Breast epithelium (tissue), 4 donors: ENCODE data around the gene NEK5. TPM values are rescaled to one million over a fixed set of nuclear protein-coding genes. Genes with fewer than 3 reads are reported as not detected.

ENCODE experiments used
- DNase-seq, 2 donors: peaks; one replicate each; pipeline ENCODE4 v3.0.0-alpha.2; 2019; ENCODE audit warnings: low spot score in 2 of 2
- H3K27ac ChIP-seq, 2 donors: fragments of 200-600 bp; sonication (generic) in 1 of 2; one replicate each; pipeline ENCODE4 v1.5.1; 2016 to 2019; ENCODE audit warnings: mild to moderate bottlenecking in 1 of 2
- H3K27me3 ChIP-seq, 2 donors: fragments of 200-600 bp; sonication (generic) in 1 of 2; one replicate each; pipeline versions ENCODE4 v1.5.1 to v1.6.0; 2017 to 2019; ENCODE audit warnings: control low read depth in 1 of 2, mild to moderate bottlenecking in 1 of 2
- H3K36me3 ChIP-seq: fragments of 200-600 bp; one replicate; pipeline ENCODE4 v1.5.1; 2019
- H3K4me1 ChIP-seq, 2 donors: fragments of 200-600 bp; sonication (generic); one replicate each; pipeline ENCODE4 v1.5.1; 2016 to 2019; ENCODE audit warnings: control low read depth in 1 of 2
- H3K4me3 ChIP-seq, 3 donors: fragments of 200-600 bp; sonication (generic); 1 replicate in 2 of 3; 2 replicates in 1 of 3; pipeline ENCODE4 v1.5.1; 2016 to 2019; ENCODE audit warnings: mild to moderate bottlenecking in 3 of 3, moderate library complexity in 2 of 3
- H3K9me3 ChIP-seq, 2 donors: fragments of 200-600 bp; sonication (generic) in 1 of 2; one replicate each; pipeline ENCODE4 v1.5.1; 2016 to 2019; ENCODE audit warnings: control low read depth in 1 of 2
- CTCF ChIP-seq, 3 donors: fragments of 450-650 bp; IDR thresholded peaks; one replicate each; pipeline ENCODE4 v1.5.1; 2016 to 2017; ENCODE audit warnings: antibody characterized with exemption in 3 of 3, mild to moderate bottlenecking in 3 of 3, moderate library complexity in 3 of 3
- POLR2A ChIP-seq: fragments of 450-650 bp; IDR thresholded peaks from one replicate; pipeline ENCODE4 v1.6.1; 2016; ENCODE audit warnings: antibody characterized with exemption, mild to moderate bottlenecking, moderate library complexity
- POLR2AphosphoS5 ChIP-seq, 3 donors: sonication (generic); formaldehyde crosslinking; IDR thresholded peaks; one replicate each; pipeline ENCODE4 v1.6.1; 2017; ENCODE audit warnings: antibody characterized with exemption in 3 of 3
- intact Hi-C: fragments of 100-400 bp; cut with DNase I; formaldehyde crosslinking; loops from one replicate; pipeline ENCODE4 v1.15.1; 2023; ENCODE audit warnings: low total_unique reads
- total RNA-seq, 3 donors: library from RNA; depleted of rRNA; stranded (reverse); fragments of >200 nt; gene quantifications; one replicate each; pipeline ENCODE4 v1.1.0, GENCODE V29; 2016

The NEK5 gene
- total RNA-seq, 3 donors from 2014 or later, result 0.16 to 2.9 (median 0.98) TPM

GRCh38 chr13:52005841-52006522 lies 122.9 kb downstream of the NEK5 start:
- H3K4me1 ChIP-seq, result no peaks in the 10 kb centered on the region
- no peaks in the 10 kb centered on the region for H3K9me3 ChIP-seq
- H3K27me3 ChIP-seq, result no peaks in the 10 kb centered on the region
- no peak overlapping the region for H3K27ac ChIP-seq
- DNase-seq, result no peak
- H3K36me3 ChIP-seq, result no peaks in the 10 kb centered on the region
- TF ChIP-seq POLR2AphosphoS5 (IDR thresholded peaks at IDR 0.05), result no peak
- TF ChIP-seq CTCF (IDR thresholded peaks at IDR 0.05), result no peak
- TF ChIP-seq POLR2A, result no peak
- no peak overlapping the region for H3K4me3 ChIP-seq
- intact Hi-C loops, result no loop called here

- Histone ChIP-seq H3K9me3 (no peaks in the 10 kb centered on the region), H3K4me1 (no peaks in the 10 kb centered on the region), H3K4me3 (no peak overlapping the region), H3K36me3 (no peaks in the 10 kb centered on the region), H3K27me3 (no peaks in the 10 kb centered on the region), H3K27ac (no peak overlapping the region)
- no peak for DNase-seq
- TF ChIP-seq POLR2AphosphoS5 (IDR thresholded peaks at IDR 0.05) (no peak), CTCF (IDR thresholded peaks at IDR 0.05) (no peak), POLR2A (no peak)
- intact Hi-C loops, result no loop called here
Measured at GRCh38 chr13:52004511-52005170, 124.2 kb downstream of the NEK5 start.

GRCh38 chr13:52003541-52003940 lies 125.3 kb downstream of the NEK5 start:
- Histone ChIP-seq H3K27me3 (no peaks in the 10 kb centered on the region), H3K27ac (no peak overlapping the region), H3K4me3 (no peak overlapping the region), H3K4me1 (no peaks in the 10 kb centered on the region), H3K36me3 (no peaks in the 10 kb centered on the region), H3K9me3 (no peaks in the 10 kb centered on the region)
- DNase-seq, result no peak
- no peak for TF ChIP-seq POLR2AphosphoS5 (IDR thresholded peaks at IDR 0.05)
- TF ChIP-seq CTCF (IDR thresholded peaks at IDR 0.05), result no peak
- TF ChIP-seq POLR2A, result no peak
- intact Hi-C loops, result no loop called here

GRCh38 chr13:52002361-52002760 lies 126.5 kb downstream of the NEK5 start:
- TF ChIP-seq POLR2A (no peak), CTCF (IDR thresholded peaks at IDR 0.05) (no peak), POLR2AphosphoS5 (IDR thresholded peaks at IDR 0.05) (no peak)
- H3K36me3 ChIP-seq, result no peaks in the 10 kb centered on the region
- no peaks in the 10 kb centered on the region for H3K4me1 ChIP-seq
- DNase-seq, result no peak
- no peak overlapping the region for H3K27ac ChIP-seq
- no peaks in the 10 kb centered on the region for H3K9me3 ChIP-seq
- no peak overlapping the region for H3K4me3 ChIP-seq
- intact Hi-C loops, result no loop called here
- H3K27me3 ChIP-seq, result no peaks in the 10 kb centered on the region

- intact Hi-C loops, result no loop called here
- Histone ChIP-seq H3K27me3 (no peaks in the 10 kb centered on the region), H3K4me1 (no peaks in the 10 kb centered on the region), H3K4me3 (no peak overlapping the region), H3K27ac (no peak overlapping the region), H3K36me3 (no peaks in the 10 kb centered on the region), H3K9me3 (no peaks in the 10 kb centered on the region)
- TF ChIP-seq CTCF (IDR thresholded peaks at IDR 0.05), result peak; percentile 30 to 61 (median 45)
- no peak for TF ChIP-seq POLR2AphosphoS5 (IDR thresholded peaks at IDR 0.05)
- DNase-seq, result no peak
Measured at GRCh38 chr13:52001120-52001731, 127.6 kb downstream of the NEK5 start.
